Smooth muscle cell (in vitro differentiated cells): Measurements from ENCODE around the gene CWC15. TPM values are rescaled to one million over a fixed set of nuclear protein-coding genes. Genes with fewer than 3 reads are reported as not detected.

Experiments
- DNase-seq: peaks from one replicate; lab custom pipeline; 2025; ENCODE audit not compliant: unreplicated experiment; lab: John Stamatoyannopoulos, UW
- H2AFZ ChIP-seq: fragments of 200-600 bp; sonication (generic); 2 replicates; pipeline ENCODE4 v1.6.0; 2016; ENCODE audit warnings: antibody characterized with exemption, low read depth, mild to moderate bottlenecking
- H3F3A ChIP-seq: fragments of 200-600 bp; sonication (generic); 2 replicates; pipeline ENCODE4 v1.6.0; 2017; ENCODE audit warnings: antibody characterized with exemption, low read depth
- H3K27ac ChIP-seq: fragments of 200-600 bp; sonication (generic); 2 replicates; pipeline ENCODE4 v1.5.1; 2016; ENCODE audit warnings: low read depth, mild to moderate bottlenecking
- H3K27me3 ChIP-seq: fragments of 200-600 bp; sonication (generic); 2 replicates; pipeline ENCODE4 v1.6.1; 2016; ENCODE audit warnings: low read depth, mild to moderate bottlenecking
- H3K36me3 ChIP-seq: fragments of 200-600 bp; sonication (generic); 2 replicates; pipeline ENCODE4 v1.5.1; 2016; ENCODE audit warnings: low read depth
- H3K4me1 ChIP-seq: fragments of 200-600 bp; sonication (generic); 2 replicates; pipeline ENCODE4 v1.5.1; 2016; ENCODE audit warnings: low read depth
- H3K4me2 ChIP-seq: fragments of 200-600 bp; sonication (generic); 2 replicates; pipeline ENCODE4 v1.6.0; 2016; ENCODE audit warnings: mild to moderate bottlenecking
- H3K4me3 ChIP-seq: fragments of 200-600 bp; sonication (generic); 2 replicates; pipeline ENCODE4 v1.5.1; 2016; ENCODE audit warnings: mild to moderate bottlenecking
- H3K79me2 ChIP-seq: fragments of 200-600 bp; sonication (generic); 2 replicates; pipeline ENCODE4 v1.6.0; 2016; ENCODE audit warnings: low read depth, mild to moderate bottlenecking
- H3K9ac ChIP-seq: fragments of 200-600 bp; sonication (generic); 2 replicates; pipeline ENCODE4 v1.6.0; 2016; ENCODE audit warnings: low read depth
- H3K9me3 ChIP-seq: fragments of 200-600 bp; sonication (generic); replicated peaks from 2 replicates; pipeline ENCODE4 v1.5.1; 2016; ENCODE audit warnings: low read depth
- H4K20me1 ChIP-seq: fragments of 200-600 bp; sonication (generic); 2 replicates; pipeline ENCODE4 v1.6.0; 2016; ENCODE audit warnings: low read depth
- CTCF ChIP-seq: fragments of 200-600 bp; sonication (generic); IDR thresholded peaks from 2 replicates; pipeline ENCODE4 v1.5.1; 2017; ENCODE audit warnings: borderline replicate concordance, mild to moderate bottlenecking, antibody characterized with exemption; ENCODE audit not compliant: insufficient read depth, poor library complexity, severe bottlenecking
- WGBS: methylation state at CpG from one replicate; pipeline ENCODE4 v1.1.7; 2016; ENCODE audit warnings: low lambda C conversion rate; 5-methylcytosine and 5-hydroxymethylcytosine counted together
- polyA plus RNA-seq: library from polyadenylated mRNA; unstranded; fragments of >200 nt; fragmentation: Nextera tagmentation; extraction: Ambion mirVana; gene quantifications from 2 replicates; pipeline ENCODE4 v1.2.1, GENCODE V29; 2016
- total RNA-seq: library from RNA; depleted of rRNA; stranded (reverse); fragments of >200 nt; gene quantifications from 2 replicates; pipeline ENCODE4 v1.2.3, GENCODE V29; 2014

Gene CWC15
- total and polyA plus RNA-seq, 2 experiments from 2014 or later, result 70.0 to 80.7 TPM

- Histone ChIP-seq H3F3A (peaks cover 5% of the 10 kb centered on the region), H2AFZ (no peak overlapping the region), H3K9me3 (no peaks in the 10 kb centered on the region), H3K79me2 (no peaks in the 10 kb centered on the region), H3K27ac (peak overlapping the region; percentile 89), H3K27me3 (no peaks in the 10 kb centered on the region), H3K9ac (no peak overlapping the region), H3K4me2 (no peak overlapping the region), H3K36me3 (no peaks in the 10 kb centered on the region), H3K4me1 (peaks cover 11% of the 10 kb centered on the region), H3K4me3 (no peak overlapping the region), H4K20me1 (no peaks in the 10 kb centered on the region)
- TF ChIP-seq CTCF, result no peak
- DNase-seq, result no peak
- 87% methylated on average over 3 of the region's 3 CpGs for WGBS
Observed at GRCh38 chr11:94934846-94935245, 38.5 kb downstream of the CWC15 start.

DNA sequence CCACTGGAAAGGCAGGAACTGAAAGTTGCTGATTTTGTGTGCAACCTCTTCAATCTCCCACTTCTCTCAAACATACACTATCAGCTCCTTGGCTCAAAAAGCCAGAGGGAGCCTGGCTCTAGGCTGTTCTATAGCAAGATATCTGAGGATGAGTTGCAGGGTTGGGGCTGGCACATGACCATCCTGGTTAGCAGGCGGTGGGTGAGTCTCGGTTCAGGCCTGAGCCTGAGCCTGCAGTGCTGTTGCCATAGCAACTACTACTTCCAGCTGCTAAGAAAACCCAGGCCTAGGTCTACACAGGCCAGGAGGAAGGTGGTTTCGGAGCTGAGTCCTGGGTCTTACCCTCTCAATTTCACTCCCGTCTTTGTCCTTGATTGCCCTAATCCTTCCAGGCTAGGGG is 39.0 kb downstream of the CWC15 start:
- DNase-seq, result no peak
- no peak overlapping the region for H3K4me2 ChIP-seq
- H3K36me3 ChIP-seq, result no peaks in the 10 kb centered on the region
- TF ChIP-seq CTCF, result no peak
- no peaks in the 10 kb centered on the region for H3K9me3 ChIP-seq
- H3K4me1 ChIP-seq, result peaks cover 11% of the 10 kb centered on the region
- H3K4me3 ChIP-seq, result no peak overlapping the region
- WGBS, result 68% methylated on average over 4 of the region's 4 CpGs
- no peaks in the 10 kb centered on the region for H4K20me1 ChIP-seq
- no peaks in the 10 kb centered on the region for H3K79me2 ChIP-seq
- no peak overlapping the region for H2AFZ ChIP-seq
- H3K9ac ChIP-seq, result no peak overlapping the region
- H3F3A ChIP-seq, result peaks cover 5% of the 10 kb centered on the region
- peak overlapping the region; percentile 89 for H3K27ac ChIP-seq
- H3K27me3 ChIP-seq, result no peaks in the 10 kb centered on the region

- Histone ChIP-seq H3K36me3 (no peaks in the 10 kb centered on the region), H3K4me1 (peaks cover 11% of the 10 kb centered on the region), H3K4me3 (no peak overlapping the region), H3K4me2 (peak overlapping the region; percentile 72), H3F3A (peaks cover 5% of the 10 kb centered on the region), H2AFZ (no peak overlapping the region), H3K9me3 (no peaks in the 10 kb centered on the region), H3K79me2 (no peaks in the 10 kb centered on the region), H3K9ac (peak overlapping the region; percentile 57), H4K20me1 (no peaks in the 10 kb centered on the region), H3K27me3 (no peaks in the 10 kb centered on the region), H3K27ac (peak overlapping the region; percentile 89)
- no peak for DNase-seq
- 50% methylated on average over 5 of the region's 5 CpGs for WGBS
- TF ChIP-seq CTCF, result no peak
Observed at GRCh38 chr11:94933223-94934130, 39.9 kb downstream of the CWC15 start.
